K562 (cell line): Measurements from ENCODE around the gene MSL3. TPM values are rescaled to one million over a fixed set of nuclear protein-coding genes. Genes with fewer than 3 reads are reported as not detected.

ENCODE experiments used
- polyA plus RNA-seq, 8 experiments: library from polyadenylated mRNA; depleted of rRNA in 4 of 8; stranded (reverse) in 5 of 8; unstranded in 3 of 8; fragments of >200 nt; fragmentation: Nextera tagmentation in 2 of 8; fragmentation: Illumina TruSeq in 1 of 8; extraction: Ambion mirVana in 2 of 8; extraction: Trizol in 1 of 8; gene quantifications; 2 replicates each; pipeline versions ENCODE4 v1.2.1 to v1.2.3, GENCODE V29; 2011 to 2014; ENCODE audit warnings: inconsistent platforms in 1 of 8, missing spikeins in 1 of 8
- total RNA-seq, 7 experiments: library from RNA; depleted of rRNA in 6 of 7; stranded (reverse); fragments of >200 nt in 6 of 7; fragmentation: Illumina TruSeq in 2 of 7; extraction: Trizol in 2 of 7; gene quantifications; 2 replicates each; pipeline versions ENCODE4 v1.2.1 to v1.2.3, GENCODE V29; 2011 to 2021; ENCODE audit warnings: low replicate concordance in 1 of 7
- TF ChIP-seq, protein P1 (sequence below), 2 experiments: fragments of 150-350 bp in 1 of 2; IDR thresholded peaks; 2 replicates each; pipeline ENCODE4 v1.6.1; 2012 to 2016; ENCODE audit warnings: low read depth in 2 of 2, low read length in 2 of 2, mild to moderate bottlenecking in 1 of 2, moderate library complexity in 1 of 2
- TF ChIP-seq, protein P2 (sequence below): IDR thresholded peaks from 2 replicates; pipeline ENCODE4 v1.6.1; 2012; ENCODE audit warnings: low read depth, low read length, improper control_type of control experiment, borderline replicate concordance
- TF ChIP-seq, protein P3 (sequence below): fragments of 150-350 bp; conservative IDR thresholded peaks from 2 replicates; pipeline ENCODE4 v1.6.1; 2014; ENCODE audit warnings: low read length
- TF ChIP-seq, protein P4 (sequence below): fragments of 200-400 bp; formaldehyde crosslinking; IDR thresholded peaks from 2 replicates; pipeline ENCODE4 v1.6.1; 2017; ENCODE audit warnings: mild to moderate bottlenecking, low read depth, low read length, moderate library complexity

The MSL3 gene
- total and polyA plus RNA-seq, 9 of the 15 experiments (the other 6 are each of a cell fraction or from before 2014, with no cell fraction given) = 21.3 to 39.9 (median 27.1) TPM

DNA sequence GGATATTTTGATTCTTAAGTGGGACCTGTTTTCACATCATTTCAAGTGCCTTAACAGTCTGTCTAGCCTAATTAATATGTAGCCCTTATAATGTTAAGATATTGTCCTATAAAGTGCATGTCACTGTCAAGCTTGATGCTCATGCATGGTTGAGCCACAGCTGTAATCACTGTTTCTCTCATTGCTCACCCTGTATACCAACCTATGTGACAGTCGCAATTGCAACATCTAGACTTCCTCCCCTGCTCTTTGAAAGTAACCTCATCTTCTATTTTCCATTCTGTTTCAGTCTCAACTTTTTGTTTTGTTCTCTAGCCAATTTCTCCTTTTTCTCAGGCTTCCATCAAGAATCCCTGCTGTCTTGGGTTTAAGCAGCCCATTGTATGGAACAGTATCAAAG, 24.4 kb upstream of the MSL3 start (continued):
- TF ChIP-seq, protein P1, sequence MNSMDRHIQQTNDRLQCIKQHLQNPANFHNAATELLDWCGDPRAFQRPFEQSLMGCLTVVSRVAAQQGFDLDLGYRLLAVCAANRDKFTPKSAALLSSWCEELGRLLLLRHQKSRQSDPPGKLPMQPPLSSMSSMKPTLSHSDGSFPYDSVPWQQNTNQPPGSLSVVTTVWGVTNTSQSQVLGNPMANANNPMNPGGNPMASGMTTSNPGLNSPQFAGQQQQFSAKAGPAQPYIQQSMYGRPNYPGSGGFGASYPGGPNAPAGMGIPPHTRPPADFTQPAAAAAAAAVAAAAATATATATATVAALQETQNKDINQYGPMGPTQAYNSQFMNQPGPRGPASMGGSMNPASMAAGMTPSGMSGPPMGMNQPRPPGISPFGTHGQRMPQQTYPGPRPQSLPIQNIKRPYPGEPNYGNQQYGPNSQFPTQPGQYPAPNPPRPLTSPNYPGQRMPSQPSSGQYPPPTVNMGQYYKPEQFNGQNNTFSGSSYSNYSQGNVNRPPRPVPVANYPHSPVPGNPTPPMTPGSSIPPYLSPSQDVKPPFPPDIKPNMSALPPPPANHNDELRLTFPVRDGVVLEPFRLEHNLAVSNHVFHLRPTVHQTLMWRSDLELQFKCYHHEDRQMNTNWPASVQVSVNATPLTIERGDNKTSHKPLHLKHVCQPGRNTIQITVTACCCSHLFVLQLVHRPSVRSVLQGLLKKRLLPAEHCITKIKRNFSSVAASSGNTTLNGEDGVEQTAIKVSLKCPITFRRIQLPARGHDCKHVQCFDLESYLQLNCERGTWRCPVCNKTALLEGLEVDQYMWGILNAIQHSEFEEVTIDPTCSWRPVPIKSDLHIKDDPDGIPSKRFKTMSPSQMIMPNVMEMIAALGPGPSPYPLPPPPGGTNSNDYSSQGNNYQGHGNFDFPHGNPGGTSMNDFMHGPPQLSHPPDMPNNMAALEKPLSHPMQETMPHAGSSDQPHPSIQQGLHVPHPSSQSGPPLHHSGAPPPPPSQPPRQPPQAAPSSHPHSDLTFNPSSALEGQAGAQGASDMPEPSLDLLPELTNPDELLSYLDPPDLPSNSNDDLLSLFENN (IDR thresholded peaks at IDR 0.05; ENCODE audit: low read depth in 2 of 2, low read length in 2 of 2) = no peak
- TF ChIP-seq, protein P2, sequence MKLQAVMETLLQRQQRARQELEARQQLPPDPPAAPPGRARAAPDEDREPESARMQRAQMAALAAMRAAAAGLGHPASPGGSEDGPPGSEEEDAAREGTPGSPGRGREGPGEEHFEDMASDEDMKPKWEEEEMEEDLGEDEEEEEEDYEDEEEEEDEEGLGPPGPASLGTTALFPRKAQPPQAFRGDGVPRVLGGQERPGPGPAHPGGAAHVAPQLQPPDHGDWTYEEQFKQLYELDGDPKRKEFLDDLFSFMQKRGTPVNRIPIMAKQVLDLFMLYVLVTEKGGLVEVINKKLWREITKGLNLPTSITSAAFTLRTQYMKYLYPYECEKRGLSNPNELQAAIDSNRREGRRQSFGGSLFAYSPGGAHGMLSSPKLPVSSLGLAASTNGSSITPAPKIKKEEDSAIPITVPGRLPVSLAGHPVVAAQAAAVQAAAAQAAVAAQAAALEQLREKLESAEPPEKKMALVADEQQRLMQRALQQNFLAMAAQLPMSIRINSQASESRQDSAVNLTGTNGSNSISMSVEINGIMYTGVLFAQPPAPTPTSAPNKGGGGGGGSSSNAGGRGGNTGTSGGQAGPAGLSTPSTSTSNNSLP = no peak
- TF ChIP-seq, protein P3, sequence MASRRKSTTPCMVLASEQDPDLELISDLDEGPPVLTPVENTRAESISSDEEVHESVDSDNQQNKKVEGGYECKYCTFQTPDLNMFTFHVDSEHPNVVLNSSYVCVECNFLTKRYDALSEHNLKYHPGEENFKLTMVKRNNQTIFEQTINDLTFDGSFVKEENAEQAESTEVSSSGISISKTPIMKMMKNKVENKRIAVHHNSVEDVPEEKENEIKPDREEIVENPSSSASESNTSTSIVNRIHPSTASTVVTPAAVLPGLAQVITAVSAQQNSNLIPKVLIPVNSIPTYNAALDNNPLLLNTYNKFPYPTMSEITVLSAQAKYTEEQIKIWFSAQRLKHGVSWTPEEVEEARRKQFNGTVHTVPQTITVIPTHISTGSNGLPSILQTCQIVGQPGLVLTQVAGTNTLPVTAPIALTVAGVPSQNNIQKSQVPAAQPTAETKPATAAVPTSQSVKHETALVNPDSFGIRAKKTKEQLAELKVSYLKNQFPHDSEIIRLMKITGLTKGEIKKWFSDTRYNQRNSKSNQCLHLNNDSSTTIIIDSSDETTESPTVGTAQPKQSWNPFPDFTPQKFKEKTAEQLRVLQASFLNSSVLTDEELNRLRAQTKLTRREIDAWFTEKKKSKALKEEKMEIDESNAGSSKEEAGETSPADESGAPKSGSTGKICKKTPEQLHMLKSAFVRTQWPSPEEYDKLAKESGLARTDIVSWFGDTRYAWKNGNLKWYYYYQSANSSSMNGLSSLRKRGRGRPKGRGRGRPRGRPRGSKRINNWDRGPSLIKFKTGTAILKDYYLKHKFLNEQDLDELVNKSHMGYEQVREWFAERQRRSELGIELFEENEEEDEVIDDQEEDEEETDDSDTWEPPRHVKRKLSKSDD = no peak
- TF ChIP-seq, protein P4, sequence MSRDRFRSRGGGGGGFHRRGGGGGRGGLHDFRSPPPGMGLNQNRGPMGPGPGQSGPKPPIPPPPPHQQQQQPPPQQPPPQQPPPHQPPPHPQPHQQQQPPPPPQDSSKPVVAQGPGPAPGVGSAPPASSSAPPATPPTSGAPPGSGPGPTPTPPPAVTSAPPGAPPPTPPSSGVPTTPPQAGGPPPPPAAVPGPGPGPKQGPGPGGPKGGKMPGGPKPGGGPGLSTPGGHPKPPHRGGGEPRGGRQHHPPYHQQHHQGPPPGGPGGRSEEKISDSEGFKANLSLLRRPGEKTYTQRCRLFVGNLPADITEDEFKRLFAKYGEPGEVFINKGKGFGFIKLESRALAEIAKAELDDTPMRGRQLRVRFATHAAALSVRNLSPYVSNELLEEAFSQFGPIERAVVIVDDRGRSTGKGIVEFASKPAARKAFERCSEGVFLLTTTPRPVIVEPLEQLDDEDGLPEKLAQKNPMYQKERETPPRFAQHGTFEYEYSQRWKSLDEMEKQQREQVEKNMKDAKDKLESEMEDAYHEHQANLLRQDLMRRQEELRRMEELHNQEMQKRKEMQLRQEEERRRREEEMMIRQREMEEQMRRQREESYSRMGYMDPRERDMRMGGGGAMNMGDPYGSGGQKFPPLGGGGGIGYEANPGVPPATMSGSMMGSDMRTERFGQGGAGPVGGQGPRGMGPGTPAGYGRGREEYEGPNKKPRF = no peak
